HG03439 (cell line): ENCODE measurements around the gene PPA2.
A peak's percentile ranks its signal among the peaks of the same experiment; 100 is the strongest.
"Not testable (repeated sequence)": the region's sequence is repeated elsewhere in the genome, so short reads cannot be mapped to it uniquely, and the experiment has no call there.

Experiments used
- ATAC-seq: cut with Tn5 transposase; IDR thresholded peaks from one replicate; pipeline ENCODE4 v1.9.1; 2021; ENCODE audit warnings: mild to moderate bottlenecking, moderate library complexity; ENCODE audit not compliant: unreplicated experiment

Gene PPA2

GRCh38 chr4:105460306-105460705 lies 13.6 kb downstream of the PPA2 start:
- no peak for ATAC-seq

- ATAC-seq = not testable (repeated sequence)
Observed at GRCh38 chr4:105458541-105458940, 15.3 kb downstream of the PPA2 start.

GRCh38 chr4:105458001-105458400 lies 15.9 kb downstream of the PPA2 start:
- no peak for ATAC-seq

DNA sequence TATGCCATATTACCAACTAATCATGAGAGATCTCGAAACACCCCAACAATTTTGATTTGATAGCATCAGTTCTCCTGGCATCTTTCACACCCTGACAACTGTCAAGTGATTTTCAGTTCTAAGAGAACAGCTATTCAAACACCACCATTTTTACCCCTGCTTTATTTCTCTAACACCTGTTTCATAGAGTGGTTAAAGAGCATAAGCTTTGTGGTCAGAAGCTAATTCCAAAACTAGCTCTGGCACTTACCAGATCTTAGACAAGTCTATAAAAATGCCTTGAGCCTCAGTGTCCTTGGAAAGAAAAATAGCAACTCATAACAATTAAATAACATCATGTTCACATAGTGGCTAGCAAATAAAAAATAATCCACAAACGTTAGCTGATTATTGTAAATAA lies 17.9 kb downstream of the PPA2 start:
- no peak for ATAC-seq

- no peak for ATAC-seq
Observed at GRCh38 chr4:105455182-105455581, 18.7 kb downstream of the PPA2 start.

DNA sequence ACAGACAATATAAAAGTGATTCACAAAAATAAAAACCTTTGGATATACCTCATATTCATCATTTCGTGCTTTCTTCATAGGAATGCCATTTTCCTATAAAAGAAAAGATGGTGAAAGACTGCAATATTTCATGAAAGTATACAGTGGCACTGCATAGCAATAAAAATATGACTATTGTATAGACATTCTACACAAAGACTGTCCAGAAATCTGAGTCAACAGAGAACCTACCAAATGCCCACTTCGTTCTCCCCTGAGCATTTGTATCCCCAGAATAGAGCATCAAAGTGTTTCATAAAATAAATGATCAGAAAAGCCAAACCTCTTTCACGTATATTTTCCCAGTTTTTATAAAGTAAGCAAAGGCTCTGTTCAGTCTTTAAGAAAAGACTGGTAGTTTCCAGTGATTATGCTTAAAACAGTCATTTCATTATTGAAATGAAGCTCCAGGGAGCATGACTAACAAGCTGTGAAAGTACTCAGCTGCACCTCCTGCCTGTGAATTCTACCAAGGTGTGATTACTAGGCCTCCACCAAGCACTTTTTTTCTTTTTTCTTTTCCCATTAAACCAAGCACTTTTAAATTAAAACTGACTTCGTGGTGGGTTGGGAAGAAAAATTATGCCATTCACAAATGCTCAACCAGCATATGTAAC lies 20.2 kb downstream of the PPA2 start:
- peak; percentile 88 for ATAC-seq

GRCh38 chr4:105451346-105451745 lies 22.5 kb downstream of the PPA2 start:
- no peak for ATAC-seq

DNA sequence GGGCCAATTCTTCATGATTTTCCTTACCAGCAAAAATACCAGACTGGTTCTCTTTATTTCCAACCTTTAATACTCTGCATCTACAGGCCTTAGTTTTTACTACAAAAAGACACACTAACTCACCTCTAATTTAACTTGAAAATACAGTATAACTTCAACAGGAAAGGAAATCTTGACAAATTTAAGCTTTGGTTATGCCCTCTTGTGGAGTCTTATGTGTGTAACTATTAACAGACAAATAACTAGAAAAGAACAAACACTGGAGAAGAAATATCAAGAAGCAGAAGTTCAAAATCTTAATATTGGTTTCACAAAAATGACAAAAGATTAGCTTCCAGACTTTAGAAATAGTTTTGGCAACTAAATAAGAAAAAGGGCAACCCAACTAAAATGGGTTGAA lies 33.0 kb downstream of the PPA2 start:
- no peak for ATAC-seq

DNA sequence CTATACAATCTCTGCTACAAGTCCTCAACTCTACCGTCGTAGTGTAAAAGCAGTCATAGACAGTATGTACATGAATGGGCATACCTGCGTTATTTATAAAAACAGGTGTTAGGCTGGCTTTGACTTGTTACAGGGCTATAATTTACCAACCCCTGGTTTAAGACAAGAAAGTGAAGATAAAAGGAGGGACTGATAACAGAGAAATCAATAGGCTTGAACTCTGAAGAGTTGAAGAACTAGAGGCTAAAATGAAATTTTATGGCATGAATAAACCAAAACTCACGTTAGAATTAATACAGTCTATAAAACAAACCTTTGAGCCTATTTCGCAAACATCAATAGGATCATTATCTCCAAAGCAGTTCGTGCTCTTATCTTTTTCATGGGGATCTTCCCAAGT lies 36.2 kb downstream of the PPA2 start:
- no peak for ATAC-seq

GRCh38 chr4:105436414-105436813 lies 37.4 kb downstream of the PPA2 start:
- no peak for ATAC-seq

DNA sequence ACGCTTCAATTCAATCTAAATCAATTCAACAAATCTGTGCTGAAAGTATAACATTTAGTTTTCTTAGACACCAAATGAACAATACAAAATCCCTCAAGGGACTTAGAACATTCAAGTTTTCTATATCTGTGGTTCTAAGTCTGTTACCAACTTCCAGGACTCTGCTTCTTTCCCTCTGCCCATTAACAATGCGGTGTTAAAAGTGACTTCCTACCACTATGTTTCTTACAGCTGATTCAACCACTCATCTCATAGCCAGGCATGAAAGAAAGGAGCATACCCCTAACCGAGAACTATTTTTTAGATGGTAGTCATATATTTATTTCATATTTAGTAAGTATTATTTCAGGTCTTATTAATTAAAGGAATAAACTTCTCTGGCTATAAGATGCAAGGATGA lies 38.9 kb downstream of the PPA2 start:
- no peak for ATAC-seq

GRCh38 chr4:105433421-105433820 lies 40.4 kb downstream of the PPA2 start:
- no peak for ATAC-seq

DNA sequence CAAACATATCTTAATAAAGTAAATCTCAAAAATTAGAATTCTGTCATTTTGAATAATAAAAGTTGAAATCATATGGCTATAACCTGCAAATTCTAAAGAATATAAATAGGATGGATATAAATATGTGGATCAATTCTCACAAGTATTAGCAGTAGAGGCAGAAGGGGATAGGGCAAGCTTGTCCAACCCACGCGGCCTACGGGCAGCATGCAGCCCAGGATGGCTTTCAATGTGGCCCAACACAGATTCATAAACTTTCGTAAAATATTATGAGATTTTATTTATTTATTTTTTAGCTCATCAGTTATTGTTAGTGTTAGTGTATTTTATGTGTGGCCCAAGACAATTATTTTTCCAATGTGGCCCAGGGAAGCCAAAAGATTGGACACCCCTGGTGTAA lies 41.4 kb downstream of the PPA2 start:
- no peak for ATAC-seq

DNA sequence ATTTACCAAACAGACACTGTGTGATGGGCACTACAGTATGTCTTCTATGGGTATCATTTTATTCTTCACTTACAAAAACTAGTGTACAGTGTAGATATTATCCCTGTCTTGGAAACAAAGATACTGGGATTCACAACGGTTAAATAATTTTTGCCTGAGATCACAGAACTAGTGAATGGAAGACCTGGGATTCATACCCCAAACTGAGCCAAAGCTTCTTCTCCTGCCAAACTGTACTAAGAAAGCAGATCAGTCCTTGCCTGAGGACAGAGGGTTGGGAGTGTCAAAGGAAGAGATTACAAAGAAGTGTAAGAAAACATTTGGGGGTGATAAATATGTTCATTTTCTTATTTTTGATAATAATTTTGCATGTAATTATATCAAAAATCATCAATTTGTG lies 43.1 kb downstream of the PPA2 start:
- no peak for ATAC-seq

DNA sequence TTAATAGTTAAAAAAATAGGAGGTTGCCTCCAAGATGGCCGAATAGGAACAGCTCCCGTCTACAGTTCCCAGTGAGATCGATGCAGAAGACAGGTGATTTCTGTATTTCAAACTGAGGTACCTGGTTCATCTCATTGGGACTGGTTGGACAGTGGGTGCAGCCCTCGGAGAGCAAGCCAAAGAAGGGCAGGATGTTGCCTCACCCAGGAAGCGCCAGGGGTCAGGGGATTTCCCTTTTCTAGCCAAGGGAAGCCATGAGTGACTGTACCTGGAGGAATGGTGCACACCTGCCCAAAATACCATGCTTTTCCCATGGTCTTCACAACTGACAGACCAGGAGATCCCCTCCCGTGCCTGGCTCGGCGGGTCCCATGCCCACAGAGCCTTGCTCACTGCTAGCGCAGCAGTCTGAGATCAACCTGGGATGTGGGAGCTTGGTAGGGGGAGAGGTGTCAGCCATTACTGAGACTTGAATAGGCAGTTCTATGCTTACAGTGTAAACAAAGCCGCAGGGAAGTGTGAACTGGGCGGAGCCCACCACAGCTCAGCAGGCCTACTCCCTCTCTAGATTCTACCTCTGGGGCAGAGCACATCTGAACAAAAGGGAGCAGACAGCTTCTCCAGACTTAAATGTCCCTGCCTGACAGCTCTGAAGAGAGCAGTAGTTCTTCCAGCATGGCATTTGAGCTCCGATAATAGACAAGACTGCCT lies 47.5 kb downstream of the PPA2 start:
- no peak for ATAC-seq

- no peak for ATAC-seq
Observed at GRCh38 chr4:105422207-105422920, 51.5 kb downstream of the PPA2 start.

DNA sequence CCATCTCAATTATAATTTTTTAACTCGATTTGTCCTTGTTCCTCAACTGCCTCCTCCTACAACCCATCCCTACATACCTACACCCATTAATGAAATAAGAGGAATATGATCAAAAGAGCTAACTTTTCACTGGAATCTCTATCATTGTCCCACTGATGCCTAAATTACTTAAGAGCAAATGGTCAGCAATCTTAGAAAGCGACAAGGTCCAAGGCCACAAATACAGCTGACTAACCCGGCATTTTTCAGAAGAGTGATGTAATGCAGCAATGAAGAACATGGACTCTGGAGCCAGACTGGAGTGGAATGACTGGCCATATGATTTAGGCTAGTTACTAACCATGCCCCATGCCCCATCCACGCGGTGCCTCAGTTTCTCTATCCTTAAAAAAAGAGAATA lies 56.2 kb downstream of the PPA2 start:
- no peak for ATAC-seq

DNA sequence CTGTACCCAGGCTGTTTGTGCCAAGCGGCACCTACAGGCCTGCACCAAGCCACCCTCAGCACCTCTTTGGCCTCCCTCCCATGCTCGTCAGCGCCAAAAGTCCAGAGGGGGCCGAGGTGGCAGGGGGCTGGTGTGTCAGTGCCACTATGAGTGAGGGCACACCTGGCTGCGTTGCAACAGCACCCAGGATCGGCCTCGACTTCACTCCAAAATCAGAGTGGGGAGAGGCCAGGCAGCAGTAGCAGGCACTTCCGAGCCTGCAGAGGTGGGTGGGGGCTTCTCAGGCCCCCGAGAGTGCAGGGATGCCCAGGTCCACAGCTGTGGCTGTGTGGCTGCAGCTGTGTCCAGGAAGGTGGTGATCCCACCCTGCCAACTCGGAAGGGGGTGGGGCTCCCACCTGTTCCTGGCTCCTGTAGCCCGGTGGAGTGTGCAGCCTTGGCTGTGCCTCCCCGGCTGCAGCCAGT lies 58.5 kb downstream of the PPA2 start:
- ATAC-seq = no peak

GRCh38 chr4:105414316-105414715 lies 59.5 kb downstream of the PPA2 start:
- ATAC-seq = no peak

DNA sequence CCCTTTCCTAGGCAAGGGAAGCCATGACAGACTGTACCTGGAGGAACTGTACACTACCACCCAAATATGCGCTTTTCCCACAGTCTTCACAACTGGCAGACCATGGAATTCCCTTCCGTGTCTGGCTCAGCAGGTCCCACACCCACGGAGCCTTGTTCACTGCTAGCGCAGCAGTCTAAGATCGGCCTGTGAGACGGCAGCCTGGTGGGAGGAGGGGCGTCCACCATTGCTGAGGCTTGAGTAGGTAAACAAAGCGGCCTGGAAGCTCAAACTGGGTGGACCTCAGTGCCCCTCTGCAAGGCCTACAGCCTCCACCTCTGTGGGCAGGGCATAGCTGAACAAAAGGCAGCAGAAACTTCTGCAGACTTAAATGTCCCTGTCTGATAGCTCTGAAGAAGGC lies 64.7 kb downstream of the PPA2 start:
- not testable (repeated sequence) for ATAC-seq

GRCh38 chr4:105400901-105401677 lies 72.8 kb downstream of the PPA2 start:
- ATAC-seq = no peak
